Stomach (tissue), 4 donors: Measurements from ENCODE around the gene THYN1.

Source experiments
- CTCF ChIP-seq, 7 experiments: fragments of 450-650 bp in 4 of 7; fragments of 200-600 bp in 3 of 7; sonication (generic) in 3 of 7; IDR thresholded peaks; one replicate each; pipeline ENCODE4 v1.5.1; 2016 to 2019; ENCODE audit warnings: antibody characterized with exemption in 7 of 7, control low read depth in 2 of 7, mild to moderate bottlenecking in 1 of 7
- POLR2A ChIP-seq, 4 donors: fragments of 450-650 bp; IDR thresholded peaks; one replicate each; pipeline ENCODE4 v1.6.1; 2016; ENCODE audit warnings: antibody characterized with exemption in 4 of 4, control low read depth in 2 of 4, mild to moderate bottlenecking in 1 of 4, moderate library complexity in 1 of 4
- POLR2AphosphoS5 ChIP-seq, 3 donors: sonication (generic); formaldehyde crosslinking; IDR thresholded peaks; one replicate each; pipeline ENCODE4 v1.6.1; 2016; ENCODE audit warnings: antibody characterized with exemption in 3 of 3

- TF ChIP-seq CTCF (IDR thresholded peaks at IDR 0.05): no peak
- no peak for TF ChIP-seq POLR2AphosphoS5 (IDR thresholded peaks at IDR 0.05)
- no peak for TF ChIP-seq POLR2A (IDR thresholded peaks at IDR 0.05)
Measured at GRCh38 chr11:134226806-134227325, 26.3 kb downstream of the THYN1 start.
